OCI-M2 (cell line): ENCODE measurements around the gene SMIM1.
A peak's percentile ranks its signal among the peaks of the same experiment; 100 is the strongest.

Experiments used
- DNase-seq: peaks from one replicate; lab custom pipeline; 2025; ENCODE audit not compliant: unreplicated experiment; lab: John Stamatoyannopoulos, UW

Gene SMIM1

GRCh38 chr1:3753656-3754454 is 18.7 kb upstream of the SMIM1 start:
- DNase-seq, result no peak

DNA sequence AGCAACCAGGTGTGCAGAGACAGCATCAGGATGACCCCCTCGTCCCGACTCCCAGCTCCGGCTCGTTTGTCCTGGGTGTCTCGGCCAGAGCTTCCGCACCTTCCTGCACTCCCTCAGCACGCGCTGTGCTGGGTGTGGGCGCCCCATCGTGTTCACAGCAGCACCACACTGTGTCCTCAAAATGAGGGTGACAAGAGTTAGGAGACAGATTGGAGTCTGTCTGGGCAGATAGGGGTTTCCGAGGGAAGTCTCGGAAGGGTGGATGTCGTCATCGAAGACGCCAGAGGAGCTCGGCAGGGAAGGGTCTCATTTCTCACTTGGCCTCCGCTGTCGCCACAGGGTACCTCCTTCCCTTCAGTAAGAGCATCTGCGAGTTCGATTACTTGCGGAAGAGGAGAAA is 16.2 kb upstream of the SMIM1 start:
- no peak for DNase-seq

DNA sequence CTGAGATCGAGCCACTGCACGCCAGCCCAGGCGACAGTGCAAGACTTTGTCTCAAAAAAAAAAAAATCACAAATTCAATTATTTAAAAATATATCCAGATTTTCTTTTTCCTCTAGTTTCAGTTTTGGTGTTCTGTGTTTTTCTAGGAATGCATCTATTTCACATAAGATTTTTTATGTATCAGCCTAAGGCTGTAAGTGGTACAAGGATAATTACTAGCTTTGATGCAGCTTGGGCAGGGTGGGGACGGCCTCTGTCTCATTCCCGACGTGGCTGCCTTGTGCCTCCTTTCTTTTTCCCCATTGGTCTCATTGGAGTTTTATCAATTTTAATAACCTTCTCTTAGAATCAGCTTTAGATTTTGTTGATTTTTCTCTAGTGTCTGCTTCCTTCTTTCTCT is 13.4 kb upstream of the SMIM1 start:
- no peak for DNase-seq

DNA sequence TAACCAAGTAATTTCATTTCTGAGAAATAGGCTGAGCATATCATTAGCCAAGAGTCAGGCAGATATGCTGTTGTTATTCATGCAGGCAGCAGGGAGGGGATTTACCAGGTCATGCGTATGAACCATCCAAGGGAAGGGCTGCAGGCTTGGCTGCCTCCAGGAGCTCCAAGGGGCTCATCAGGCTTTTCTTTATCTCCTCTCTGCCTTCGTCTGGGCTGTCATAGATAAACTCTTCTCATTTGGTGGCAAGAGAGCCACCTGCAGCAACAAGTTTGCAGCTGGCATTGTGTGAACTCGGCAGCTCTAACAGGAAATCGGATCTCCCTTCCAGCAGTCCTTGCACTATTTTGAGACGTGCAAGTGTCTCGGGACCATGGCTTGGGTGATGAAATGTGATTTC is 12.8 kb upstream of the SMIM1 start:
- no peak for DNase-seq

DNA sequence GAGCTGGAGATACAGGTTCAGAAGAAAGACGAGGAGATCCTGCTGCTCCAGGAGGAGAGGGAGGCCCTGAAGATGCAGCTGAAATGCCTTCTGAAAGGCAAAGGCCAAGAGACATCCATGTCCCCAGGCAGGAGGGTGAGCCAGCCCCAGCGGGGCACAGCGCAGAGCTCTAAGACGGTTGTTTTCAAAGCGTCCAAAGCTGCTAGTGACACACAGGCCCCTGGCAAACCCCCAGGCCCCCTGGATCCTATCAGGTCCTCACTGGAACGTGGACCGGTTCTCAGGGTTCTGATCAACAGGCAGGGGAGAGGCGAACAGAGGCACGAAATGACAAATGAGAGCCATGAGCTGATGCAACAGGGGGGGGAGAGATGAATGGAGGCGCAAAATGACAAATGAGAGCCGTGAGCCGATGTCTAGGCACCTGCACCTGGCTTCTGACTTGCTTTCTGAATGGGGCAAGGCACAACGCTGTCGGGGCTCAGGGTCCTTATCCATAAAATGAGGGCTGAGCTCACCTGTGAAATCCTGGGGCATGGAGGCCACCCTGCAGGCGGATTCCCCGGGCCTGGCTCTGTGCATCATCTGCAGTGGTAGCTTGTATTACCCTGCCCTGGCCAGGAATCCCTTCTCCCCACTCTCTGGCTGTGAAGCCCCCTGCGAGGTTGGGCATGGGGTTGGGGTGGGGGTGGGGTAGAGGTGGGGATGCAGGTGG is 11.1 kb upstream of the SMIM1 start:
- DNase-seq, result no peak

- no peak for DNase-seq
Observed at GRCh38 chr1:3762151-3762872, 10.2 kb upstream of the SMIM1 start.

GRCh38 chr1:3762873-3763228 is 9.7 kb upstream of the SMIM1 start:
- DNase-seq, result no peak

GRCh38 chr1:3763351-3764125 is 9.0 kb upstream of the SMIM1 start:
- no peak for DNase-seq

DNA sequence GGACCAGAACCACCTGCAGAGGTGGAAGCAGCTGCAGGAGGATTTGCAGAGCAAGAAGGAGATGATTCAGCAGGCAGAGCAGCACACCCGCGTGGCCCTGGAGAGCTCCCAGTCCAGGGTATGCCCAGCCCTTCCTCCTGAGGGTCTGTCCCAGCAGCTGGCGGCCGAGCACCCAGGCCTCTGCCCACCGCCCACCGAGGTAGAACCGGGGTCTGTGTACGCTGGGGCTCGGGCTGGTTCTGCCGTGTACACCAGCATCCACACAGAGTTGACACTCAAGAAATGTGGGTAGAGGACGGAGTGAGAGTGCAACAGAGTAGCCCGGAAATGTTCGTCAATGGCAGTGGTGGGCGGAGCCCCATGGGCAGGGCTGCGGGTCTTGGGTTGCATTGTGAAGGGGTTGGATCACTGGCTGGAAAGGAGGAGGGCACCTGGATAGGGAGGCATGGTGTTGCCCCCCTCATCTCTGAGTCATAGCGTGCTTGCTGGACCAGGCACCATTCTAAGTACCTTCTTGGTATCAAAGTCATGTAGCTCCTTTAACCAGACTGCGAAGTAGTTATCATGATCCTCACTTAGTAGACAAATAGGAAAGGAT is 5.1 kb upstream of the SMIM1 start:
- DNase-seq, result no peak

DNA sequence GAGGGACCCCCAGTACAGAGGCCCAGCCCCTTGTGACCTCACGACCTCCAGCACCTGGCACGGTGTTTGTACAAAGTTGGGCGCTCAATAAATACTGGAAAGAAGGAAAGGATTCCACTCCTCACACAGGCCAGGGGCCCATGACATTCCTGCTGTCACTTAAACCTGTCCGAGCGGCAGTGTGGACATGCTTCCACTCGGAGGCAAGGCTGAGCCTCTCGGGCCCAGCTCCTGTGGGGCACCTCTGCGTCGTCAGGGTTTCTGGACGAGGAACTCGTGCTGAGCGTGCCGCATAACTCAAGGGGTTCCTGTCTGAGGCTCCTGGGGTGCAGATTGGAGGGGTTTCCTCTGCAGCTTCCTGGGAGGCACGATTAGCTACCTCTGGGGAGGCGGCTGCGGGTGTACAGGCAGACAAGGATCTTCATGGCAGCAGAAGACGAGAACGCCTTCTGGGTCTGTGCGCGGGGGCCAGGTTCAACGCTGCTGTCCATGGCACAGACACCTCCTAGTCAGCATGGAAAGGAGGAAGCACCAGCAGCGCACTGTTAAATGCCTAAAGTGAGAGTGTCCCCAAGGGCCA is 3.6 kb upstream of the SMIM1 start:
- no peak for DNase-seq

DNA sequence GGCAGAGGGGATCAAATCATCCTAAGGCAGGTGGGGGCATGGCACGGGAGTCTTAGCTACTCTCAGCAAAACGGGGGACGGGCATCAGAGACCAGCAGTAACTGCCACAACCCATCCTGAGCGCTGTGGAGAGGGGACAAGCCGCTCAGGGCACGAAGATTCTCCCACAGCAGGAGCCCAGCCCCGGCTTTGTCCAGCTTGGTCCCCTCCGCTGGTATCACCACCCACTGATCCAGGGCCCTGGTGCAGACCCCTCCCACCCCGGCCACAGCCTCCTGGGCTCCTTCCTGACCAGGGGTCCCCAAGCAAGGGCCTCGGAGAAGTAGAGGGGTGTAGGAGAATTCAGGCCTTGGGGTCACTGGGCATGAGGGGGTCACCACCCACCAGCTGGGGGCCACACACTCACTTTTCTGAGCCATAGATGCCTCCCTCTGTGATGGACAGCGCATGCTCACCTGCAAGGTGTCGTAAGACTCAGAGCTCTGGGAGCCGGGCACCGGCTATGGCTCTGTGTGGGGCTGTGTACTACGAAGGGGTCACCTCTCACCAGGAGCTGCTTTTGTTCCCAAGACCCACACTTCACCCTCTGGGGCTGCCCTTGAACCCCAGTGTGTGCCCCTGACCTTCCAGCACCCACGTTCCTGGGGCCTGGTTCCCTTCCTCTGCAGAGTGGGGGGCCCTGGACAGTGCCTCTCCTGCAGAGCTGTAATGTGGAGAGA is 2.3 kb upstream of the SMIM1 start:
- no peak for DNase-seq

DNA sequence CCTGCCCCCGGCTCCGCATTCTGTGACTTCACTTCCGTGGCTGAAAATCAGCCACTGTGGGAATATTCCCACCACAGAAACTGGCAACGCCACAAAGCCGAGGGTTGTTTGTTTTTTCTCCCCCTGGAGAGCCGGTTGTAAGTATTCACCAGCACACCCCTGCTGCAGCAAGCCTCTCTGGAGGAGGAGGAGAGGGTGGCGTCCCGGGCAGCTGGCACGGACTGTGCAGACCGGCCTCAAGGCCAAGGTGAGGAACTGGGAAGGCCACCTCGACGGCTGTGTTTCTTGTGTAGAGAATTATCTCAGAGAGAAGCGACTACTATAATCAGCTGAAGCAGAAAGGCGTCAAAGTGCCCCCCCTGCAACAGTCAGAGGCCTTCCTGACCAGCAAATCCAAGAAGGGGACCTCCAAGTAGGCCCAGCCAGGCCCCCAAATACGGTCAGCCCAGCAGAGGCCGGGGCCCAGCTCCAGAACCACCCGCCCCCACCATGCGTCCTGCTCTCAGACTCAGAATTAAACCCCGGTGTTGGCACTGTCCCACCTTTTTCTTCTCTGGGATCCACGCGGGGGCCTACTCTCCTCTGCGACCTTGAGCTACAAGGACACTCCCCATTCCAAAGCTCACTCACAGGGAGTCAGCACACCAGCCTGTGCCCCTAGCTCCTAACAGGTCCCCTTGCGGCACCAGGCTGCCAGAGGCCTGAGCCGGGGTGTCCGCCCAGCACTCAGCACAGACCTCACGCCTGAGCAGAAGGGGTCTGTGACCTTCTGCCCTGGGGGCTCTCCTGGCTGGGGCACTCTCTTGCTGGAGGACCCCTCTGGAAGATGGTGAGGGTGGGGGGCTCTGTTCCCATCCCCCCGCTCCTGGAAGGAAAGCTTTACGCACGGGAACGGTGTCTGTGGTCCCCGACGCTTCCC is 1.2 kb upstream of the SMIM1 start:
- DNase-seq, result no peak

GRCh38 chr1:3772027-3772714 is 378 bp upstream of the SMIM1 start:
- DNase-seq, result no peak

DNA sequence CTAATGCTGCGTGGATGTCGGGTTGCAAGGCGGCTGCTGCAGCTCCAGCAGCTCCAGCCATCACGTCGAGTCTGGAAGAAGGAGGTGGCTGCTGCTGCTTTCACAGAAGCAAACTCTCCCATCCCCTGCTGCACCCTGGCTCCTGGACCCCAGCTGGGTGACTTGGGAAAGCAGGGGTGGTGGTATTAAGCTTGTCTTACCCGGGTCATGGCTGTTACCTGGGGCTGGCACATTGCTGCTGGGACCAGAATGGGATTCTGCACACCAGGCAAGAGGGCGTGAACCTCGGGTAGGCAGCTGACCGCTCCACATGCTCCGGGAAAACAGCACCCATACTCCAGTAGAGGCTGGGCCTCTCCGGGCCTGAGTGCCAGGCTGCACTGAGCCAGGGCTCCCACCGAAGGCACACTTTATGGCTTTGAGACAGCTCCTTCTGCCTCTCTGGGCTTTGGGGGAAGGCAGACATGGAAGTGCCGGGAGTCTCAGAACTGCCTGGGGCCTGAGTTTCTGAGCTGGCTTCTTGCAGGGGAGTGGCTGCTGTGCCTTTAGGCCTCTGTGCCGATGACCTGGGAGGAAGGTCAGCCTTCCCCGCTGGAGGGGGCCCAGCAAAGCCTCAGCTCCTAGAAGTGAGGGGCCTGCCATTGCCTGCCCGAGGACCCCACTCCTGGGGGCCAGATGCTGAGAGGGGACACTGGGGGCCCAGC is 1.2 kb downstream of the SMIM1 start:
- no peak for DNase-seq

- no peak for DNase-seq
Observed at GRCh38 chr1:3774276-3774945, 1.9 kb downstream of the SMIM1 start.

DNA sequence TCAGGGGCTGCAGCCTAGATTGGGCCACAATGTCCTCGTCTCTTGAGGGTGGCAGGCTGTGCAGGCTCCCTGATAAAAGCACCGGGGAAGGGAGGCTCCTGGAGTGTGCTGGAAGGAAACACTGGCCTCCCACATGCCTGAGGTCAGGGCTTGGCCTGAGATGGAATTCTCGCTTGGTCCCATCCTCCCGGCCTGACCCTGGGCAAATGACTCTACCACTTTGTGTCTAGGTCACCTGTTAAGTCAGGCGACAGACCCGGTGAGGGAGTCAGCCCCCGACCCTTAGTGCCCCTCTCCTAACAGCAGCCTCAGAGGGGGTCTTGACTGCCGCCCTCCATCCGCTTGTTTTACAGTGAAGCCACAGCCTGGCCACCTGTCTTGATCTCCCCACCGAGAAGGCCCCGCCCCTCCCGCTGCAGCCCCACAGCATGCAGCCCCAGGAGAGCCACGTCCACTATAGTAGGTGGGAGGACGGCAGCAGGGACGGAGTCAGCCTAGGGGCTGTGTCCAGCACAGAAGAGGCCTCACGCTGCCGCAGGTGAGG is 2.5 kb downstream of the SMIM1 start:
- DNase-seq, result peak; percentile 64
